AG04450 (cell line): ENCODE data around the gene RCE1. TPM values are rescaled to one million over a fixed set of nuclear protein-coding genes. Genes with fewer than 3 reads are reported as not detected.

Experiments
- CTCF ChIA-PET: fragments of 300-600, 350-600 bp; formaldehyde crosslinking; extraction: SDS; loops from one replicate; lab custom pipeline; 2022; ENCODE audit warnings: antibody characterized with exemption, inconsistent platforms; lab: Charles Lee
- POLR2A ChIA-PET: fragments of 350-600 bp; formaldehyde crosslinking; extraction: SDS; loops from one replicate; lab custom pipeline; 2021; ENCODE audit warnings: antibody characterized with exemption, inconsistent platforms; lab: Yijun Ruan, JAX
- DNase-seq: peaks from one replicate; pipeline ENCODE4 v3.0.0-alpha.2; 2011; ENCODE audit warnings: low read depth, low spot score
- H3K27ac ChIP-seq: one replicate; pipeline ENCODE4 v1.5.1; 2012; ENCODE audit warnings: low read depth, low read length, control low read depth
- H3K27me3 ChIP-seq: one replicate; pipeline ENCODE4 v1.6.0; 2012; ENCODE audit warnings: low read length; ENCODE audit not compliant: control insufficient read depth, insufficient read depth
- H3K4me3 ChIP-seq: 2 replicates; pipeline ENCODE4 v1.5.1; 2011; ENCODE audit warnings: mild to moderate bottlenecking, low read depth, low read length, control low read depth
- H3K9me3 ChIP-seq: 2 replicates; pipeline ENCODE4 v1.5.1; 2012; ENCODE audit warnings: low read length; ENCODE audit not compliant: control insufficient read depth, insufficient read depth
- polyA plus RNA-seq: library from polyadenylated mRNA; depleted of rRNA; stranded (reverse); fragments of >200 nt; gene quantifications from 2 replicates; pipeline ENCODE4 v1.2.3, GENCODE V29; 2011
- TF ChIP-seq, protein P1 (sequence below): IDR thresholded peaks from 2 replicates; pipeline ENCODE4 v1.5.1; 2011; ENCODE audit warnings: low read depth, low read length, control low read depth, inconsistent platforms

RCE1 gene
- polyA plus RNA-seq, 1 experiment: 9.2 TPM

DNA sequence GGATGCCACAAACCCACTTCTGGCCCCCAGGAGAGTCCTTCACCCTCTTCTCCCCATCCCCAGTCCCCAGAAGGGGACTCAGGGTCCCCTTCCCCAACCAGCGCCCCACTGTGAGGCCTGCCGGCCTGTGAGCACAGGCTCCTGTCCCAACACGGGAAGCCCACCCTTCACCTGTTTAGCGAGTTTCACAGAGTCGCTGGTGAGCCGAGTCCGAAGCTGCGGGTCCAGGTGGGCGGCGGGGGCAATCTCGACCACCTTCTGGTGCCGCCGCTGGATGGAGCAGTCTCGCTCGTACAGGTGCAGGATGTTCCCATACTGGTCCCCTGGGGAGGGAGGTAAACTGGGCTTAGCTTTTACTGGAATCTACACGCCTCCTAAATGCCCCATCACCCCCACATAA lies 26.9 kb downstream of the RCE1 start:
- POLR2A ChIA-PET: no interaction called here

DNA sequence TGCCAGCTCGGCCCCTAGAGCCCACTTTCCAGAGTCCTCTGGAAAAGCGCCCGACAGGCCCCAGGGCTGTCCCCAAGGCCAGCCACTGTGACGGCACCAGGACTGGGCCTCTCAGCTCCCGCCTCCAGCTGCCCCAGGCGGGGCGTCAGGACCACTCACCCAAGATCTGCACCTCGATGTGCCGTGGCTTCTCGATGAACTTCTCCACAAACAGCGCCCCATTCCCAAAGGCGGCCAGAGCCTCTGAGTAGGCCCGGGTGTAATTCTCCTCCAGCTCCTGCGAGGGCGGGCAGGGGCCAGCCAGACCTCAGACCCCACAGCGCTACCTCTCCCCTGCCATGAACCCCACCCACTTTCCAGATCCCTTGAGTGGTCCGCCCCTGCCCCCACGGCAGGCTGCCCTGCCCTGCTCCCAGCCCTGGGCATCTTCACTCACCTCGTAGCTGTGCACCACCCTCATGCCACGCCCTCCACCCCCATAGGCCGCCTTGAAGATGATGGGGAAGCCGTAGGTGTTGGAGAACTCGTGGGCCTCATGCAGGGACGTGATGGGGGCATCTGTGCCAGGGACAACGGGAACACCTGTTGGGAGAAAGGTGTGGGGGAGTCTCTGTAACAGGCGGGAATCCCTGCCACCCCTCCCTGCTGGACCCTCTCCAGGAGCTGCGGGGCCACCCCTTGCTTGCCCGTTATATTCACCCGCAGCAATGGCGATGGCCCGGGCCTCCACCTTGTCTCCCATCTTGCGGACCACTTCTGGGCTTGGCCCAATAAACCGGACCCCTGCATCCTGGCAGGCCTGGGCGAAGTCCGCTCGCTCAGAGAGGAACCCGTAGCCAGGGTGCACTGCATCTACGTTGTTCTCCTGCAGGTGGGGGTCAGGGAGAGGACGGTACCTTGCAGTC lies 27.6 kb downstream of the RCE1 start:
- DNase-seq: no peak
- CTCF ChIA-PET: no interaction called here
- TF ChIP-seq, protein P1, sequence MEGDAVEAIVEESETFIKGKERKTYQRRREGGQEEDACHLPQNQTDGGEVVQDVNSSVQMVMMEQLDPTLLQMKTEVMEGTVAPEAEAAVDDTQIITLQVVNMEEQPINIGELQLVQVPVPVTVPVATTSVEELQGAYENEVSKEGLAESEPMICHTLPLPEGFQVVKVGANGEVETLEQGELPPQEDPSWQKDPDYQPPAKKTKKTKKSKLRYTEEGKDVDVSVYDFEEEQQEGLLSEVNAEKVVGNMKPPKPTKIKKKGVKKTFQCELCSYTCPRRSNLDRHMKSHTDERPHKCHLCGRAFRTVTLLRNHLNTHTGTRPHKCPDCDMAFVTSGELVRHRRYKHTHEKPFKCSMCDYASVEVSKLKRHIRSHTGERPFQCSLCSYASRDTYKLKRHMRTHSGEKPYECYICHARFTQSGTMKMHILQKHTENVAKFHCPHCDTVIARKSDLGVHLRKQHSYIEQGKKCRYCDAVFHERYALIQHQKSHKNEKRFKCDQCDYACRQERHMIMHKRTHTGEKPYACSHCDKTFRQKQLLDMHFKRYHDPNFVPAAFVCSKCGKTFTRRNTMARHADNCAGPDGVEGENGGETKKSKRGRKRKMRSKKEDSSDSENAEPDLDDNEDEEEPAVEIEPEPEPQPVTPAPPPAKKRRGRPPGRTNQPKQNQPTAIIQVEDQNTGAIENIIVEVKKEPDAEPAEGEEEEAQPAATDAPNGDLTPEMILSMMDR: no peak
- no peaks in the 10 kb centered on the region for H3K27me3 ChIP-seq
- no peak overlapping the region for H3K4me3 ChIP-seq
- no peak overlapping the region for H3K27ac ChIP-seq
- no peaks in the 10 kb centered on the region; the same call in 1 of the 2 replicates for H3K9me3 ChIP-seq
- POLR2A ChIA-PET: no interaction called here

More for the DNA sequence above, 26.9 kb downstream of the RCE1 start:
- Histone ChIP-seq H3K27ac (no peak overlapping the region), H3K9me3 (no peaks in the 10 kb centered on the region; the same call in 1 of the 2 replicates), H3K4me3 (no peak overlapping the region), H3K27me3 (no peaks in the 10 kb centered on the region)
- TF ChIP-seq, protein P1: no peak
- CTCF ChIA-PET: no interaction called here
- DNase-seq: no peak

DNA sequence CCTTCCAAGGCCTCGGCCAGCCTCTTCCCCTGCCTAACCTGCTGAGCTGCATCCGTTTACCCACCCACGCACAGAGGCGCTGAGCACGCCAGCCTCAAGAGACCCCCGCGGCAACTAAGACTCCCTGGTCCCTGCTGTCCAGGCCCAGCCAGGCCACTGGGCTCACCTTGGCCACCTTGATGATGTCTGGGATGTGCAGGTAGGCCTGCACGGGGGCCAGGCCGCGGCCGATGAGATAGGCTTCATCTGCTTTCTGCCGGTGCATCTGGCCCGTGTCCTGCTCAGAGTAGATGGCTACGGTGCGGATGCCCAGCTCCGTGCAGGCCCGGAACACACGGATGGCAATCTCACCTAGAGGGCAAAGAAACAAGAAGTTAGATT lies 28.3 kb downstream of the RCE1 start:
- TF ChIP-seq, protein P1: no peak
- ChIA-PET CTCF (no interaction called here), POLR2A (no interaction called here)
- no peak for DNase-seq
- no peak overlapping the region for H3K4me3 ChIP-seq
- no peak overlapping the region for H3K27ac ChIP-seq
- H3K9me3 ChIP-seq: no peaks in the 10 kb centered on the region; the same call in 1 of the 2 replicates
- no peaks in the 10 kb centered on the region for H3K27me3 ChIP-seq

DNA sequence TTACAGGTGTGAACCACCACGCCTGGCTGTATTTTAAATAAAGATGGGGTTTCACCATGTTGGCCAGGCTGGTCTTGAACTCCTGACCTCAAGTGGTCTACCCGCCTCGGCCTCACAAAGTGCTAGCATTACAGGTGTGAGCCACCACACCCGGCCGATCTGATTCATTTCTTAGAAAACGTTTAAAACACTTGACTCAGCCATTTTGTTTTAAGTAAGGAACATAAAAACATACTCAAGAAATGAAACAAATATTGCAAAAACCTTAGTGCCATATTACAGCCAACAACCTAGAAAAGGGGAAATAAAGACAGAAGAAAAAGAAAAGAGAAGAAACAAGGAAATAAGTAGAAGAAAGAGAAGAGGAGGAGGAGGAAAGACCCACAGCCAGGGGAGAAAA lies 31.0 kb downstream of the RCE1 start:
- no peak for DNase-seq
- H3K27me3 ChIP-seq: no peaks in the 10 kb centered on the region
- no peak overlapping the region for H3K4me3 ChIP-seq
- ChIA-PET CTCF (no interaction called here), POLR2A (no interaction called here)
- H3K27ac ChIP-seq: no peak overlapping the region
- TF ChIP-seq, protein P1: no peak
- no peaks in the 10 kb centered on the region; the same call in 1 of the 2 replicates for H3K9me3 ChIP-seq

DNA sequence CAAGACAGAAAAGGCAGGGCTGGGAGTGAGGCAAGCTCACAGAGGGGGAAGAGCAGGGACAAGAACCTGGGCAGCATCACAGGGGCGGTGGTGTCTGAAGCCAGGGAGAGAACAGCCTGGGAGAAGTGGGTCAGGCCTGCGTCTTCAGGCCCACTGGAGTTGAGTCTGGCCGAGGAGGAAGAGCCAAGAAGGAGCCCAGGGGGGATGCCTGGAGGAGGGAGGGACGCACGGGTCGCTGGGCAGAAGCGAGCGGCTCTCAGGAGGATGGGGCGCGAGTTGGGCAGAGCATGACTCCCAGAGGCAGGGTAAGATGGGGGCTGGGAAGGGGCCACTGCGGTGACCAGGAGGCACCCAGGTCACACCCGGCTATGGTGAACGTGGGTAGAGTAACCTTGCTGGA lies 32.1 kb downstream of the RCE1 start:
- Histone ChIP-seq H3K27ac (no peak overlapping the region), H3K9me3 (no peaks in the 10 kb centered on the region; the same call in 1 of the 2 replicates), H3K27me3 (no peaks in the 10 kb centered on the region), H3K4me3 (no peak overlapping the region)
- POLR2A ChIA-PET: no interaction called here
- DNase-seq: no peak
- TF ChIP-seq, protein P1: no peak
- CTCF ChIA-PET: no interaction called here
